SK-N-SH (cell line): Measurements from ENCODE around the gene ARRDC2. TPM values are rescaled to one million over a fixed set of nuclear protein-coding genes. Genes with fewer than 3 reads are reported as not detected.

Experiments used
- CTCF ChIA-PET: fragments of 300-600, 350-600 bp; formaldehyde crosslinking; extraction: SDS; loops from one replicate; lab custom pipeline; 2021; lab: Yijun Ruan, JAX
- POLR2A ChIA-PET: fragments of 350-600 bp; sonication (Branson Sonifier 250); formaldehyde crosslinking; extraction: SDS; loops from one replicate; lab custom pipeline; 2020; ENCODE audit warnings: antibody characterized with exemption, inconsistent platforms; lab: Yijun Ruan, JAX
- DNase-seq: peaks from one replicate; pipeline ENCODE4 v3.0.0; 2012
- H2AFZ ChIP-seq: fragments of 200-600 bp; sonication (generic); 2 replicates; pipeline ENCODE4 v1.8.1; 2016; ENCODE audit warnings: antibody characterized with exemption, mild to moderate bottlenecking, low read depth
- H3F3A ChIP-seq: fragments of 200-600 bp; sonication (generic); replicated peaks from 2 replicates; pipeline ENCODE3; 2016; ENCODE audit warnings: antibody characterized with exemption, mild to moderate bottlenecking; ENCODE audit not compliant: insufficient read depth
- H3K27ac ChIP-seq, 2 experiments: fragments of 200-500 bp in 1 of 2; fragments of 200-600 bp in 1 of 2; sonication (Bioruptor generic) in 1 of 2; sonication (generic), shearing (Covaris generic) in 1 of 2; 2 replicates each; pipeline versions ENCODE4 v1.5.1 to v1.6.1; 2014 to 2016; ENCODE audit warnings: low read depth in 2 of 2, inconsistent platforms in 1 of 2, low read length in 1 of 2, mild to moderate bottlenecking in 1 of 2, mixed read lengths in 1 of 2
- H3K27me3 ChIP-seq: fragments of 200-600 bp; sonication (generic), shearing (Covaris generic); 2 replicates; pipeline ENCODE4 v1.6.1; 2016; ENCODE audit warnings: mixed run types; ENCODE audit not compliant: insufficient read depth
- H3K36me3 ChIP-seq, 2 experiments: fragments of 200-500 bp in 1 of 2; fragments of 200-600 bp in 1 of 2; sonication (Bioruptor generic) in 1 of 2; sonication (generic) in 1 of 2; replicated peaks in 1 of 2; 2 replicates each; pipeline versions ENCODE3 to v1.5.1; 2014 to 2016; ENCODE audit warnings: low read length in 1 of 2, mild to moderate bottlenecking in 1 of 2; ENCODE audit not compliant: insufficient read depth in 2 of 2, control insufficient read depth in 1 of 2
- H3K4me1 ChIP-seq, 2 experiments: fragments of 200-500 bp in 1 of 2; fragments of 200-600 bp in 1 of 2; sonication (Bioruptor generic) in 1 of 2; sonication (generic), shearing (Covaris generic) in 1 of 2; 2 replicates each; pipeline versions ENCODE4 v1.5.1 to v1.6.1; 2014 to 2016; ENCODE audit warnings: low read depth in 1 of 2, low read length in 1 of 2, mixed run types in 1 of 2; ENCODE audit not compliant: insufficient read depth in 2 of 2, control insufficient read depth in 1 of 2
- H3K4me2 ChIP-seq: fragments of 200-600 bp; sonication (generic), shearing (Covaris generic); 2 replicates; pipeline ENCODE4 v1.6.1; 2017; ENCODE audit warnings: mixed run types
- H3K4me3 ChIP-seq, 2 experiments: fragments of 200-500 bp in 1 of 2; fragments of 200-600 bp in 1 of 2; sonication (Bioruptor generic) in 1 of 2; sonication (generic), shearing (Covaris generic) in 1 of 2; 2 replicates each; pipeline versions ENCODE4 v1.5.1 to v1.8.1; 2014 to 2016; ENCODE audit warnings: low read depth in 2 of 2, inconsistent platforms in 1 of 2, low read length in 1 of 2, mild to moderate bottlenecking in 1 of 2, mixed read lengths in 1 of 2, moderate library complexity in 1 of 2
- H3K79me2 ChIP-seq: fragments of 200-600 bp; sonication (generic); 2 replicates; pipeline ENCODE4 v1.8.1; 2017; ENCODE audit warnings: mild to moderate bottlenecking; ENCODE audit not compliant: insufficient read depth
- H3K9ac ChIP-seq: fragments of 200-600 bp; sonication (generic); 2 replicates; pipeline ENCODE4 v1.6.1; 2017; ENCODE audit warnings: mixed run types
- H3K9me2 ChIP-seq: fragments of 200-600 bp; sonication (generic); 2 replicates; pipeline ENCODE4 v1.6.1; 2017; ENCODE audit warnings: mixed run types
- H3K9me3 ChIP-seq: fragments of 200-600 bp; sonication (generic); 2 replicates; pipeline ENCODE4 v1.6.1; 2017; ENCODE audit warnings: mixed run types, mild to moderate bottlenecking, moderate library complexity
- H4K20me1 ChIP-seq: fragments of 200-600 bp; sonication (generic); 2 replicates; pipeline ENCODE4 v1.6.1; 2017; ENCODE audit warnings: mild to moderate bottlenecking, mixed run types; ENCODE audit not compliant: insufficient read depth
- CTCF ChIP-seq: fragments of 200-600 bp; sonication (generic); IDR thresholded peaks from 2 replicates; pipeline ENCODE4 v1.6.1; 2017; ENCODE audit warnings: antibody characterized with exemption, mild to moderate bottlenecking, moderate library complexity
- EP300 ChIP-seq, 2 experiments: IDR thresholded peaks; 2 replicates each; pipeline versions ENCODE4 v1.4.0 to v1.6.1; 2012; ENCODE audit warnings: borderline replicate concordance in 1 of 2, low read depth in 1 of 2, low read length in 1 of 2
- EZH2phosphoT487 ChIP-seq: fragments of 200-600 bp; sonication (generic); IDR thresholded peaks from 2 replicates; pipeline ENCODE4 v1.6.1; 2017; ENCODE audit warnings: low read depth, mixed run types, mild to moderate bottlenecking, antibody characterized with exemption, moderate library complexity, borderline replicate concordance
- FOXJ3 ChIP-seq: sonication (generic); formaldehyde crosslinking; IDR thresholded peaks from 2 replicates; pipeline ENCODE4 v1.5.1; 2020; ENCODE audit warnings: mild to moderate bottlenecking, missing genetic modification reagents
- FOXM1 ChIP-seq: IDR thresholded peaks from 2 replicates; pipeline ENCODE4 v1.4.0; 2012; ENCODE audit warnings: low read depth, mild to moderate bottlenecking
- GATA2 ChIP-seq: sonication (generic); formaldehyde crosslinking; IDR thresholded peaks from 2 replicates; pipeline ENCODE4 v1.5.0; 2020; ENCODE audit warnings: mild to moderate bottlenecking, missing genetic modification reagents
- MAX ChIP-seq: IDR thresholded peaks from 2 replicates; pipeline ENCODE4 v1.4.0; 2012; ENCODE audit warnings: low read depth
- MXI1 ChIP-seq: IDR thresholded peaks from 2 replicates; pipeline ENCODE4 v1.6.1; 2012; ENCODE audit warnings: mild to moderate bottlenecking, low read depth, low read length, improper control_type of control experiment
- POLR2AphosphoS5 ChIP-seq: IDR thresholded peaks from 2 replicates; pipeline ENCODE4 v1.6.1; 2012; ENCODE audit warnings: low read depth, low read length
- RAD21 ChIP-seq: IDR thresholded peaks from 2 replicates; pipeline ENCODE4 v1.6.1; 2012; ENCODE audit warnings: mild to moderate bottlenecking, low read length
- RCOR1 ChIP-seq: fragments of 150-350 bp; IDR thresholded peaks from 2 replicates; pipeline ENCODE4 v1.6.1; 2017; ENCODE audit warnings: antibody characterized with exemption, low read length
- RFX5 ChIP-seq: IDR thresholded peaks from 2 replicates; pipeline ENCODE4 v1.6.1; 2012; ENCODE audit warnings: mild to moderate bottlenecking, improper control_type of control experiment, low read length
- RXRA ChIP-seq: IDR thresholded peaks from 2 replicates; pipeline ENCODE4 v1.4.0; 2012; ENCODE audit warnings: low read depth, mild to moderate bottlenecking, borderline replicate concordance
- SMC3 ChIP-seq: IDR thresholded peaks from 2 replicates; pipeline ENCODE4 v1.6.1; 2012; ENCODE audit warnings: low read depth, low read length, improper control_type of control experiment
- TAF1 ChIP-seq: IDR thresholded peaks from 2 replicates; pipeline ENCODE4 v1.6.1; 2012; ENCODE audit warnings: low read depth, mild to moderate bottlenecking, low read length, moderate library complexity, borderline replicate concordance
- TCF12 ChIP-seq: IDR thresholded peaks from 2 replicates; pipeline ENCODE4 v1.4.0; 2012
- USF1 ChIP-seq: IDR thresholded peaks from 2 replicates; pipeline ENCODE4 v1.4.0; 2012; ENCODE audit warnings: low read depth, borderline replicate concordance
- ZBTB33 ChIP-seq: IDR thresholded peaks from 2 replicates; pipeline ENCODE4 v1.4.0; 2012; ENCODE audit warnings: low read depth, borderline replicate concordance
- WGBS: methylation state at CpG from one replicate; pipeline ENCODE4 v1.1.6; 2017; ENCODE audit warnings: low lambda C conversion rate; 5-methylcytosine and 5-hydroxymethylcytosine counted together
- polyA plus RNA-seq, 3 experiments: library from polyadenylated mRNA; depleted of rRNA; stranded (reverse); fragments of >200 nt; gene quantifications; 2 replicates each; pipeline ENCODE4 v1.2.3, GENCODE V29; 2012
- TF ChIP-seq, protein P1 (sequence below): fragments of 150-350 bp; IDR thresholded peaks from 2 replicates; pipeline ENCODE4 v1.6.1; 2016; ENCODE audit warnings: mild to moderate bottlenecking, low read depth, low read length
- TF ChIP-seq, protein P2 (sequence below): IDR thresholded peaks from 2 replicates; pipeline ENCODE4; 2012

ARRDC2 gene
- polyA plus RNA-seq, 1 of the 3 experiments (the other 2 are of a cell fraction) = 5.5 TPM

- Histone ChIP-seq H3K9ac (peak overlapping the region; percentile 76), H3K4me3 (peak overlapping the region; percentile 63 to 78), H2AFZ (no peak overlapping the region), H4K20me1 (no peaks in the 10 kb centered on the region), H3K27me3 (no peaks in the 10 kb centered on the region), H3K79me2 (peaks cover 9% of the 10 kb centered on the region; the same call in 1 of the 2 replicates), H3K9me2 (no peaks in the 10 kb centered on the region), H3K4me2 (peak overlapping the region; percentile 93), H3K4me1 (peaks cover 0 to 4% of the 10 kb centered on the region in 2 experiments; a peak in 1 of 4 replicates), H3K36me3 (no peaks in the 10 kb centered on the region), H3F3A (no peaks in the 10 kb centered on the region), H3K9me3 (no peaks in the 10 kb centered on the region), H3K27ac (no peak overlapping the region)
- ChIA-PET POLR2A (interaction anchor here (0.6 to 1.0 kb wide), 2 partner anchors 64 to 142 kb away, joined by 3 read pairs; partner anchors contain the start of gene RPL18A), CTCF (interaction anchor here (1.2 to 16.7 kb wide), 4 partner anchors 57 to 142 kb away, joined by 3 to 464 read pairs (median 15); partner anchors contain the start of genes CCDC124 and RPL18A)
- no peak for TF ChIP-seq EZH2phosphoT487
- no peak for TF ChIP-seq POLR2AphosphoS5
- no peak for TF ChIP-seq MAX
- no peak for TF ChIP-seq GATA2 (CRISPR knock-in tag)
- TF ChIP-seq, protein P1, sequence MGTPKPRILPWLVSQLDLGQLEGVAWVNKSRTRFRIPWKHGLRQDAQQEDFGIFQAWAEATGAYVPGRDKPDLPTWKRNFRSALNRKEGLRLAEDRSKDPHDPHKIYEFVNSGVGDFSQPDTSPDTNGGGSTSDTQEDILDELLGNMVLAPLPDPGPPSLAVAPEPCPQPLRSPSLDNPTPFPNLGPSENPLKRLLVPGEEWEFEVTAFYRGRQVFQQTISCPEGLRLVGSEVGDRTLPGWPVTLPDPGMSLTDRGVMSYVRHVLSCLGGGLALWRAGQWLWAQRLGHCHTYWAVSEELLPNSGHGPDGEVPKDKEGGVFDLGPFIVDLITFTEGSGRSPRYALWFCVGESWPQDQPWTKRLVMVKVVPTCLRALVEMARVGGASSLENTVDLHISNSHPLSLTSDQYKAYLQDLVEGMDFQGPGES = no peak
- TF ChIP-seq EP300 (IDR thresholded peaks at IDR 0.05; ENCODE audit: borderline replicate concordance in 1 of 2, low read depth in 1 of 2, low read length in 1 of 2) = no peak
- no peak for TF ChIP-seq ZBTB33
- TF ChIP-seq RAD21 = no peak
- TF ChIP-seq RFX5 = no peak
- no peak for TF ChIP-seq TAF1
- TF ChIP-seq, protein P2, sequence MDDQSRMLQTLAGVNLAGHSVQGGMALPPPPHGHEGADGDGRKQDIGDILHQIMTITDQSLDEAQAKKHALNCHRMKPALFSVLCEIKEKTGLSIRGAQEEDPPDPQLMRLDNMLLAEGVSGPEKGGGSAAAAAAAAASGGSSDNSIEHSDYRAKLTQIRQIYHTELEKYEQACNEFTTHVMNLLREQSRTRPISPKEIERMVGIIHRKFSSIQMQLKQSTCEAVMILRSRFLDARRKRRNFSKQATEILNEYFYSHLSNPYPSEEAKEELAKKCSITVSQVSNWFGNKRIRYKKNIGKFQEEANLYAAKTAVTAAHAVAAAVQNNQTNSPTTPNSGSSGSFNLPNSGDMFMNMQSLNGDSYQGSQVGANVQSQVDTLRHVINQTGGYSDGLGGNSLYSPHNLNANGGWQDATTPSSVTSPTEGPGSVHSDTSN = no peak
- no peak for TF ChIP-seq SMC3
- TF ChIP-seq RXRA = no peak
- TF ChIP-seq FOXM1 = no peak
- no peak for TF ChIP-seq RCOR1
- TF ChIP-seq TCF12 = no peak
- no peak for TF ChIP-seq USF1
- no peak for TF ChIP-seq CTCF
- no peak for TF ChIP-seq FOXJ3 (CRISPR knock-in tag)
- TF ChIP-seq MXI1 = no peak
- WGBS = 80% methylated on average over 3 of the region's 15 CpGs
- peak; percentile 42 for DNase-seq
Measured at GRCh38 chr19:18001777-18002345, 6.1 kb upstream of the ARRDC2 start.
